IMR-90 (cell line): ENCODE results near the gene FYCO1. TPM values are rescaled to one million over a fixed set of nuclear protein-coding genes. Genes with fewer than 3 reads are reported as not detected.

Experiments used
- ATAC-seq: fragments of 200-7000 bp; cut with Tn5 transposase; 2 replicates; pipeline ENCODE4 v1.9.1; 2020; ENCODE audit warnings: low read depth, mild to moderate bottlenecking, moderate library complexity
- BruUV-seq: library from RNA; stranded (reverse); fragments of 400-500 nt; replicated peaks from 2 replicates; lab custom pipeline; 2021; lab: Mats Ljungman, UMichigan
- CTCF ChIA-PET: fragments of 300-600 bp; formaldehyde crosslinking; extraction: SDS; loops from one replicate; lab custom pipeline; 2021; ENCODE audit warnings: antibody characterized with exemption; lab: Yijun Ruan, JAX
- POLR2A ChIA-PET: fragments of 300-600 bp; sonication (Branson Sonifier 250); formaldehyde crosslinking; loops from one replicate; lab custom pipeline; 2022; ENCODE audit warnings: antibody characterized with exemption; ENCODE audit not compliant: unreplicated experiment; lab: Charles Lee
- DNase-seq: peaks from one replicate; pipeline ENCODE4 v3.0.0; 2013
- H2AFZ ChIP-seq: replicated peaks from 2 replicates; pipeline ENCODE3; 2013; ENCODE audit warnings: low read length, mild to moderate bottlenecking; ENCODE audit not compliant: poor library complexity
- H2AK5ac ChIP-seq: 2 replicates; pipeline ENCODE4 v1.6.1; 2013; ENCODE audit warnings: low read depth, low read length, inconsistent platforms
- H2AK9ac ChIP-seq: replicated peaks from 2 replicates; pipeline ENCODE3; 2013; ENCODE audit warnings: mild to moderate bottlenecking, low read depth, low read length, moderate library complexity; ENCODE audit not compliant: poor library complexity
- H2BK120ac ChIP-seq: 2 replicates; pipeline ENCODE4 v1.6.1; 2013; ENCODE audit warnings: low read depth, low read length, inconsistent platforms
- H2BK15ac ChIP-seq: 3 replicates; pipeline ENCODE4 v1.6.1; 2013; ENCODE audit warnings: low read depth, low read length, inconsistent platforms
- H2BK20ac ChIP-seq: 2 replicates; pipeline ENCODE4 v1.6.1; 2013; ENCODE audit warnings: low read depth, mild to moderate bottlenecking, inconsistent platforms, low read length, moderate library complexity
- H2BK5ac ChIP-seq: 2 replicates; pipeline ENCODE4 v1.6.1; 2013; ENCODE audit warnings: mild to moderate bottlenecking, low read depth, low read length, inconsistent platforms; ENCODE audit not compliant: poor library complexity, severe bottlenecking
- H3K14ac ChIP-seq: replicated peaks from 2 replicates; pipeline ENCODE4 v1.6.1; 2013; ENCODE audit warnings: low read depth, low read length, inconsistent platforms
- H3K18ac ChIP-seq: 2 replicates; pipeline ENCODE4 v1.6.1; 2013; ENCODE audit warnings: low read depth, low read length, control low read depth
- H3K23ac ChIP-seq: 2 replicates; pipeline ENCODE4 v1.6.1; 2013; ENCODE audit warnings: low read depth, low read length, inconsistent platforms
- H3K27ac ChIP-seq: 2 replicates; pipeline ENCODE4 v1.5.1; 2013; ENCODE audit warnings: mild to moderate bottlenecking, control low read depth, low read length; ENCODE audit not compliant: insufficient read depth
- H3K27me3 ChIP-seq: 2 replicates; pipeline ENCODE4 v1.6.1; 2013; ENCODE audit warnings: low read length; ENCODE audit not compliant: control insufficient read depth, insufficient read depth
- H3K36me3 ChIP-seq: 2 replicates; pipeline ENCODE4 v1.6.1; 2013; ENCODE audit warnings: low read length, mixed read lengths; ENCODE audit not compliant: control insufficient read depth, insufficient read depth
- H3K4ac ChIP-seq: 2 replicates; pipeline ENCODE4 v1.6.1; 2013; ENCODE audit warnings: low read depth, low read length, inconsistent platforms
- H3K4me1 ChIP-seq: 2 replicates; pipeline ENCODE4 v1.6.1; 2013; ENCODE audit warnings: low read length, mixed read lengths; ENCODE audit not compliant: control insufficient read depth, insufficient read depth
- H3K4me2 ChIP-seq: 2 replicates; pipeline ENCODE4 v1.6.1; 2013; ENCODE audit warnings: low read depth, mild to moderate bottlenecking, control low read depth, low read length, moderate library complexity
- H3K4me3 ChIP-seq: 2 replicates; pipeline ENCODE4 v1.5.1; 2013; ENCODE audit warnings: low read depth, mild to moderate bottlenecking, control low read depth, low read length, moderate library complexity; ENCODE audit not compliant: insufficient read depth
- H3K56ac ChIP-seq: 2 replicates; pipeline ENCODE4 v1.6.1; 2013; ENCODE audit warnings: low read length, inconsistent platforms; ENCODE audit not compliant: insufficient read depth; ENCODE audit errors: extremely low read depth
- H3K79me1 ChIP-seq, 2 experiments: 2 replicates each; pipeline ENCODE4 v1.6.1; 2013; ENCODE audit warnings: low read length in 2 of 2, inconsistent platforms in 1 of 2, low read depth in 1 of 2
- H3K9ac ChIP-seq: 2 replicates; pipeline ENCODE4 v1.6.1; 2013; ENCODE audit warnings: low read depth, low read length, control low read depth
- H3K9me1 ChIP-seq: 2 replicates; pipeline ENCODE4 v1.6.1; 2013; ENCODE audit warnings: low read length, inconsistent platforms; ENCODE audit not compliant: insufficient read depth
- H3K9me3 ChIP-seq: 2 replicates; pipeline ENCODE4 v1.6.1; 2013; ENCODE audit warnings: low read length; ENCODE audit not compliant: control insufficient read depth, insufficient read depth
- H4K20me1 ChIP-seq: 2 replicates; pipeline ENCODE4 v1.6.1; 2013; ENCODE audit warnings: low read length, inconsistent platforms; ENCODE audit not compliant: insufficient read depth
- H4K5ac ChIP-seq: 2 replicates; pipeline ENCODE4 v1.6.1; 2013; ENCODE audit warnings: mild to moderate bottlenecking, low read depth, low read length, control low read depth
- H4K8ac ChIP-seq, 2 experiments: 2 replicates each; pipeline ENCODE4 v1.6.1; 2013; ENCODE audit warnings: low read depth in 2 of 2, low read length in 2 of 2, control low read depth in 1 of 2, inconsistent platforms in 1 of 2
- H4K91ac ChIP-seq: 2 replicates; pipeline ENCODE4 v1.6.1; 2013; ENCODE audit warnings: low read depth, low read length, inconsistent platforms; ENCODE audit not compliant: insufficient read depth
- CEBPB ChIP-seq: IDR thresholded peaks from 2 replicates; pipeline ENCODE4 v1.6.1; 2012; ENCODE audit warnings: low read depth, low read length, improper control_type of control experiment
- CHD1 ChIP-seq: IDR thresholded peaks from 2 replicates; pipeline ENCODE4 v1.6.1; 2012; ENCODE audit warnings: low read depth, low read length, improper control_type of control experiment
- MAZ ChIP-seq: IDR thresholded peaks from 2 replicates; pipeline ENCODE4 v1.6.1; 2012; ENCODE audit warnings: low read depth, mild to moderate bottlenecking, low read length, improper control_type of control experiment, moderate library complexity, borderline replicate concordance
- MXI1 ChIP-seq: IDR thresholded peaks from 2 replicates; pipeline ENCODE4 v1.6.1; 2012; ENCODE audit warnings: low read depth, mild to moderate bottlenecking, low read length, moderate library complexity, borderline replicate concordance
- POLR2A ChIP-seq: IDR thresholded peaks from 2 replicates; pipeline ENCODE4 v1.6.1; 2012; ENCODE audit warnings: mild to moderate bottlenecking, low read depth, low read length
- RAD21 ChIP-seq: IDR thresholded peaks from 2 replicates; pipeline ENCODE4 v1.6.1; 2012; ENCODE audit warnings: low read length, improper control_type of control experiment
- RFX5 ChIP-seq: IDR thresholded peaks from 2 replicates; pipeline ENCODE4 v1.8.0; 2012; ENCODE audit warnings: low read depth, mild to moderate bottlenecking, low read length, moderate library complexity
- SMC3 ChIP-seq: fragments of 150-350 bp; IDR thresholded peaks from 2 replicates; pipeline ENCODE4 v1.6.1; 2016; ENCODE audit warnings: low read depth, mild to moderate bottlenecking, antibody characterized with exemption, low read length, moderate library complexity
- USF2 ChIP-seq: fragments of 150-350 bp; IDR thresholded peaks from 2 replicates; pipeline ENCODE4 v1.6.1; 2017; ENCODE audit warnings: mild to moderate bottlenecking, antibody characterized with exemption, low read length, low read depth
- WGBS, 2 experiments: methylation state at CpG; one replicate each; pipeline versions ENCODE4 v1.1.5 to v1.1.7; 2013; ENCODE audit warnings: missing lambda C conversion rate in 2 of 2; ENCODE audit not compliant: insufficient read length in 1 of 2; ENCODE audit errors: extremely low coverage in 2 of 2; 5-methylcytosine and 5-hydroxymethylcytosine counted together
- dilution Hi-C: fragments of 300-500 bp; cut with HindIII; formaldehyde crosslinking; loops from one replicate; pipeline ENCODE4 v1.14.3; 2018; ENCODE audit warnings: low sequenced_read_pairs; ENCODE audit not compliant: unreplicated experiment
- in situ Hi-C: fragments of 300-500 bp; cut with MboI; formaldehyde crosslinking; loops from 3 replicates; pipeline ENCODE4 v1.14.3; 2019; ENCODE audit warnings: low sequenced_read_pairs, inconsistent platforms, mixed read lengths
- intact Hi-C: fragments of 100-400 bp; cut with micrococcal nuclease; formaldehyde crosslinking; loops from 2 replicates; pipeline ENCODE4 v1.10.0; 2022
- polyA plus RNA-seq, 3 experiments: library from polyadenylated mRNA; depleted of rRNA; stranded (reverse); fragments of >200 nt; gene quantifications; 2 replicates each; pipeline ENCODE4 v1.2.3, GENCODE V29; 2012; ENCODE audit warnings: low replicate concordance in 1 of 3
- total RNA-seq: library from RNA; depleted of rRNA; stranded (reverse); fragments of >200 nt; gene quantifications from 2 replicates; pipeline ENCODE4 v1.2.3, GENCODE V29; 2012

The FYCO1 gene
- total and polyA plus RNA-seq, 2 of the 4 experiments (the other 2 are of a cell fraction): 13.7 to 20.1 TPM

GRCh38 chr3:45880725-45881077 is 114.9 kb downstream of the FYCO1 start:
- Histone ChIP-seq H2BK20ac (no peak overlapping the region), H3K4ac (no peak overlapping the region), H4K5ac (no peak overlapping the region), H3K4me1 (no peaks in the 10 kb centered on the region; the same call in 1 of the 2 replicates), H3K79me1 (no peaks in the 10 kb centered on the region), H3K27ac (no peak overlapping the region), H3K4me3 (no peak overlapping the region), H4K20me1 (no peaks in the 10 kb centered on the region), H2BK5ac (no peak overlapping the region), H2BK15ac (no peak overlapping the region), H3K36me3 (no peaks in the 10 kb centered on the region), H3K9me3 (no peaks in the 10 kb centered on the region), H4K91ac (no peak overlapping the region), H3K9me1 (no peaks in the 10 kb centered on the region), H4K8ac (no peak overlapping the region), H2AK5ac (no peak overlapping the region), H3K14ac (no peak overlapping the region), H2AK9ac (peak overlapping the region; percentile 65), H3K27me3 (peaks cover 43% of the 10 kb centered on the region), H2AFZ (no peak overlapping the region), H3K9ac (no peak overlapping the region), H3K56ac (no peak overlapping the region), H2BK120ac (no peak overlapping the region), H3K23ac (no peak overlapping the region), H3K18ac (no peak overlapping the region), H3K4me2 (no peak overlapping the region)
- no peak for TF ChIP-seq CEBPB
- TF ChIP-seq RFX5: no peak
- TF ChIP-seq POLR2A: no peak
- no peak for TF ChIP-seq RAD21
- TF ChIP-seq MAZ: no peak
- no peak for TF ChIP-seq SMC3
- no peak for TF ChIP-seq USF2
- no peak for TF ChIP-seq CHD1
- TF ChIP-seq MXI1: no peak
- ChIA-PET POLR2A (no interaction called here), CTCF (no interaction called here)
- ATAC-seq (no peak), DNase-seq (no peak)
- BruUV-seq: no TSS peak
- in situ Hi-C loops: no loop called here
- intact Hi-C loops: no loop called here
- dilution Hi-C loops: no loop called here
- no CpG with 5 or more reads among the region's 3 CpGs for WGBS, 2 experiments
